ENCODE results near the gene TTC22.

GRCh38 chr1:54842206-54842915 lies 41.2 kb upstream of the TTC22 start:
- TF ChIP-seq CTCF (IDR thresholded peaks at IDR 0.05) (no peak), EZH2 (IDR thresholded peaks at IDR 0.05) (no peak), EZH2phosphoT487 (IDR thresholded peaks at IDR 0.05) (no peak)

Measured in neural progenitor cell (in vitro differentiated cells).